ENCODE results near the gene GLI2. TPM values are rescaled to one million over a fixed set of nuclear protein-coding genes. Genes with fewer than 3 reads are reported as not detected.

Gene GLI2
- total RNA-seq, 1 donor from 2014 or later: 0.09 TPM

DNA sequence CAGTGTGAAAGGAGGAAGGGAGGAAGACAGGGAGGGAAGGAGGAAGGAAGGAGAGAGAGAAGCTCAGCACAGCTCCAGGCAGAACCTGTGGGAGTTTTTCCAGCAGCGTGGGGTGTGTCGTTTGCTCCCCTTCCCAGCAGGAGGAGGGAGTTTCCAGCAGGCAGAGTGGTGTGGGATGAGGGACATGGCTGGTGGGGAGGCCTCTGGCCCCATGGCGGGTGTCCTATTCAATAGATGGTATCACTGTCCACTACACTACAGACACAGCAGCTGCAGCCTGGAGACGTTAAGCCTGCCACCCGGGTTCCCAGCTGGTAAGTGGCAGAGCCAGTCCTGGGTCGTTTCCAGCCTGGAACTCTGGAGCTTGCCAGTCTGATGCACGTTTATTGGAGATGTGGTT, 44.7 kb downstream of the GLI2 start:
- intact Hi-C loops (cut with micrococcal nuclease): no loop called here
- Mint-ChIP-seq H3K4me3 (no peak overlapping the region), H3K36me3 (ENCODE audit: low read depth) (no peaks in the 10 kb centered on the region), H3K27ac (no peak overlapping the region), H3K27me3 (peaks cover 2% of the 10 kb centered on the region), H3K4me1 (peaks cover 6% of the 10 kb centered on the region), H3K9me3 (no peaks in the 10 kb centered on the region)
- DNase-seq: no peak

- H3K4me3 Mint-ChIP-seq: peak overlapping the region; percentile 24
- intact Hi-C loops (cut with micrococcal nuclease): no loop called here
- H3K27ac Mint-ChIP-seq: no peak overlapping the region
- no peaks in the 10 kb centered on the region for H3K9me3 Mint-ChIP-seq
- peaks cover 2% of the 10 kb centered on the region for H3K27me3 Mint-ChIP-seq
- peaks cover 6% of the 10 kb centered on the region for H3K4me1 Mint-ChIP-seq
- DNase-seq: peak; percentile 56
- H3K36me3 Mint-ChIP-seq (ENCODE audit: low read depth): no peaks in the 10 kb centered on the region
Measured at GRCh38 chr2:120783371-120783791, 47.7 kb downstream of the GLI2 start.

DNA sequence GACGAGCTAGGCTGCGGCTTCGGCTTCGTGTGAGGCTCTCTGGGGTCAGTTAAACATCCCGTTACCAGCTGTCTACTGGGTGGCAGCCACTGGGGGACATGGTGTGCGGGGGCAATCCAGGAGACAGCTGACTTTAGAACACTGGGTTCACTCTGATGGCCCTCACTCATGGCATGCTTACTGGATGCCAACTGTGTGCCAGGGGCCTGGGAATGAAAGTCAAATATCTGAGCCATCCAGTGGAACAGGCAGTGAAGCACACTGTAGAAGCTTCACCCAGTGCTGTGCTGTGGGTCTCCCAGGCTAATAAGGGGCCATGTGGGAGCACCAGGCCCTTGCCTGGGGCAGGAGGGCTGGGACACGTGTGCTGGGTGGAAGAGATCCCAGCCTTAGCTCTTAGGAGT, 48.3 kb downstream of the GLI2 start:
- peaks cover 6% of the 10 kb centered on the region for H3K4me1 Mint-ChIP-seq
- intact Hi-C loops (cut with micrococcal nuclease): no loop called here
- DNase-seq: no peak
- H3K9me3 Mint-ChIP-seq: no peaks in the 10 kb centered on the region
- H3K4me3 Mint-ChIP-seq: no peak overlapping the region
- no peaks in the 10 kb centered on the region for H3K36me3 Mint-ChIP-seq (ENCODE audit: low read depth)
- peaks cover 2% of the 10 kb centered on the region for H3K27me3 Mint-ChIP-seq
- no peak overlapping the region for H3K27ac Mint-ChIP-seq
